ENCODE results near the gene F2RL3.

Gene F2RL3

GRCh38 chr19:16896146-16897028, 7.6 kb downstream of the F2RL3 start:
- DNase-seq, result no peak

GRCh38 chr19:16897029-16897855, 8.4 kb downstream of the F2RL3 start:
- no peak for DNase-seq

GRCh38 chr19:16897856-16898161, 9.0 kb downstream of the F2RL3 start:
- no peak for DNase-seq

GRCh38 chr19:16898361-16899015, 9.7 kb downstream of the F2RL3 start:
- no peak for DNase-seq

- DNase-seq, result no peak
Observed at GRCh38 chr19:16899566-16900075, 10.8 kb downstream of the F2RL3 start.

GRCh38 chr19:16901491-16902175, 12.8 kb downstream of the F2RL3 start:
- peak; percentile 7 for DNase-seq

GRCh38 chr19:16902545-16902944, 13.7 kb downstream of the F2RL3 start:
- no peak for DNase-seq

- DNase-seq, result no peak
Observed at GRCh38 chr19:16903347-16903746, 14.5 kb downstream of the F2RL3 start.

GRCh38 chr19:16904599-16904998, 15.8 kb downstream of the F2RL3 start:
- no peak for DNase-seq

- DNase-seq, result no peak
Observed at GRCh38 chr19:16908759-16909158, 20.0 kb downstream of the F2RL3 start.

- DNase-seq, result no peak
Observed at GRCh38 chr19:16911046-16911445, 22.2 kb downstream of the F2RL3 start.

- no peak for DNase-seq
Observed at GRCh38 chr19:16912780-16913179, 24.0 kb downstream of the F2RL3 start.

GRCh38 chr19:16914421-16914820, 25.6 kb downstream of the F2RL3 start:
- no peak for DNase-seq

- DNase-seq, result no peak
Observed at GRCh38 chr19:16915135-16915534, 26.3 kb downstream of the F2RL3 start.

GRCh38 chr19:16915734-16916133, 26.9 kb downstream of the F2RL3 start:
- DNase-seq, result no peak

- no peak for DNase-seq
Observed at GRCh38 chr19:16917401-16917800, 28.6 kb downstream of the F2RL3 start.

- no peak for DNase-seq
Observed at GRCh38 chr19:16919496-16919895, 30.7 kb downstream of the F2RL3 start.

- no peak for DNase-seq
Observed at GRCh38 chr19:16920816-16921529, 32.2 kb downstream of the F2RL3 start.

- no peak for DNase-seq
Observed at GRCh38 chr19:16921766-16922591, 33.2 kb downstream of the F2RL3 start.

- DNase-seq, result no peak
Observed at GRCh38 chr19:16922592-16922934, 33.8 kb downstream of the F2RL3 start.

- DNase-seq, result no peak
Observed at GRCh38 chr19:16922949-16923348, 34.1 kb downstream of the F2RL3 start.
